Measurements from ENCODE around the gene MIPOL1.

GRCh38 chr14:37397941-37398215 is 200.1 kb downstream of the MIPOL1 start:
- TF ChIP-seq POLR2AphosphoS5 (IDR thresholded peaks at IDR 0.05; ENCODE audit: low read depth, low read length) (no peak), POLR2A (IDR thresholded peaks at IDR 0.05; ENCODE audit: low read depth, low read length) (no peak), TAF1 (IDR thresholded peaks at IDR 0.05; ENCODE audit: borderline replicate concordance, low read depth, low read length) (no peak)
